Neural progenitor cell (in vitro differentiated cells): Measurements from ENCODE around the gene SCML1.

Source experiments
- EZH2 ChIP-seq: fragments of 200-600 bp; sonication (generic); IDR thresholded peaks from 2 replicates; pipeline ENCODE4 v1.6.1; 2017; ENCODE audit warnings: antibody characterized with exemption, mild to moderate bottlenecking, moderate library complexity
- TF ChIP-seq, protein P1 (sequence below): fragments of 200-600 bp; sonication (generic); IDR thresholded peaks from 2 replicates; pipeline ENCODE4 v1.5.1; 2017; ENCODE audit warnings: antibody characterized with exemption, mild to moderate bottlenecking

DNA sequence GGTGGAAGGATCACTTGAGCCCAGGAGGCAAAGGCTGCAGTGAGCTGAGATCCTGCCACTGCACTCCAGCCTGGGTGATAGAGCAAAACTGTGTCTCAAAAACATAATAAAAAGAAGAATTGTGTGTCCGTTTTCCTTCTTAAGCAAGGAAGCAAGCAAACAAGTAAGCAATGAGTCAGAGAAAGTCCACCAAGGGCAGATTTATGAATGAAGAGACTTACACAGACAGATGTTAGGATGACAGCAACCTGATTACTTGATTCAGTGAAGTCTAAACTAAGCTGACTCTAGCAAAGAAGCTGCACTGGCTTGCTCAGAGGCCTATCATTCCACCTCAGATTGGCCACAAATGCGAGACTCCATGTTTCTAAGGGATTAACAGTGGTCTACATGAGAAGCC lies 34.1 kb upstream of the SCML1 start:
- TF ChIP-seq, protein P1, sequence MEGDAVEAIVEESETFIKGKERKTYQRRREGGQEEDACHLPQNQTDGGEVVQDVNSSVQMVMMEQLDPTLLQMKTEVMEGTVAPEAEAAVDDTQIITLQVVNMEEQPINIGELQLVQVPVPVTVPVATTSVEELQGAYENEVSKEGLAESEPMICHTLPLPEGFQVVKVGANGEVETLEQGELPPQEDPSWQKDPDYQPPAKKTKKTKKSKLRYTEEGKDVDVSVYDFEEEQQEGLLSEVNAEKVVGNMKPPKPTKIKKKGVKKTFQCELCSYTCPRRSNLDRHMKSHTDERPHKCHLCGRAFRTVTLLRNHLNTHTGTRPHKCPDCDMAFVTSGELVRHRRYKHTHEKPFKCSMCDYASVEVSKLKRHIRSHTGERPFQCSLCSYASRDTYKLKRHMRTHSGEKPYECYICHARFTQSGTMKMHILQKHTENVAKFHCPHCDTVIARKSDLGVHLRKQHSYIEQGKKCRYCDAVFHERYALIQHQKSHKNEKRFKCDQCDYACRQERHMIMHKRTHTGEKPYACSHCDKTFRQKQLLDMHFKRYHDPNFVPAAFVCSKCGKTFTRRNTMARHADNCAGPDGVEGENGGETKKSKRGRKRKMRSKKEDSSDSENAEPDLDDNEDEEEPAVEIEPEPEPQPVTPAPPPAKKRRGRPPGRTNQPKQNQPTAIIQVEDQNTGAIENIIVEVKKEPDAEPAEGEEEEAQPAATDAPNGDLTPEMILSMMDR, result no peak
- no peak for TF ChIP-seq EZH2
